HG03159 (cell line): Measurements from ENCODE around the gene CUTA.

Experiments used
- ATAC-seq: cut with Tn5 transposase; IDR thresholded peaks from one replicate; pipeline ENCODE4 v1.9.1; 2021; ENCODE audit warnings: mild to moderate bottlenecking, moderate library complexity; ENCODE audit not compliant: unreplicated experiment

CUTA gene

DNA sequence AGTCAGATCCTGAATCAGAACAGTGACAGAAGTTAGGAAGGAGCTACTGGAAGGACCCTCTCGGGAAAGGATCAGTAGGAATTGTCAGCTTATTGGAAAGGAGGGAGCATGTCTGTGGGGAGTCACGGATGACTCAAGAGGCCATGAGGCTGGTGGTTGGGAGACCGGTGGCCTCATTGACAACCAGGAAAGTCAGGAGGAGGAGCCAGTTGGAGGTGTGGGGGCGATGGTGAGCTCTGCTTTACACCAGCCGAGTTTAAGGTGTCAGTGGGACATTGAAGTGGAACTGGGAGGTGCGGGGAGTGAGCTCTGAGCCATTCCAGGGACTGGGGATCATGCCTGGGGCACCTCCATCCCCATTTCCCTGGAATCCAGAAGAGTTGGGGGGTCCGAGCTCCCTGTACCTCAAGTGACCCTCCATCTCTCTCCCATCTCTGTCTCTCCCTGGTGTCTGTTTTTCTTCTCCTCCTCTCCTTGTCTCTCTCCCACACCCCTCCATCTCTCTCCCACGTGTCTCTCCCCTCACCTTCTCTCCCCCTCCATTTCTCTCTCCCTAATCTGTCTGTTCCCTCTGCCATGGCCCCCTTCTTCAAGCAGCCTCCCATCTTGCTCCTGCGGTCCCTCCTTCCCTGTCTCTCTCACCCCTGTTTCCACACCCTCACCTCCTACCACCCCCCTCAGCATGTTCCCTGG, 22.2 kb upstream of the CUTA start:
- ATAC-seq: no peak

DNA sequence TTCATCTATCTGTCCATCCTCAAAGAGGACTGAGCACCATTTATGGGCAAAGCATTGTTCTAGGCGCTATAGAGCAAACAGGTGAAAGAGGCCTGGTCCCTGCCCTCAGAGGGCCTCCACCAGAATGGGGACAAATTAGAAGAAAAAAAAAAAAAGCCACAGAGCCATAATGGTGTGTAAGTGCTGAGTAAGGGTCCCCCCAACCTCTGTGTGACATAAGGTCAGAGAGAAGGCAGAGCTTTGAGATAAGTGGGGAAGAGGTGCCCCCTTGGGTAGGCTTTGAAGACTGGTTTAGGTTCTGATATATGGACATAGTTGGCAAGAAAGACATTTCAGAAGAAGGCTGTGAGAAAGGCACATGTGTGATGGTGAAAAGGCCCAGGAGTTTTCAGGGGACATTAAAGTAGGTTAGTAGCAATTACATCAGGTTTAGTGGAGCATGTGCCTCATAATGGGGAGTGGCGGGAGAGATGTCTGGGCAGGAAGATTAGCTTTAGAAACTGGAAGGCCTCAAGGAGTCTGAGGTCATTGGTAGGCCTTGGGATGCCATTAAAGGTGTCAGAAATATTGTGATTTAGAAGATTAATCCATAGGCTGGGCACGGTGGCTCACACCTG, 21.2 kb upstream of the CUTA start:
- ATAC-seq: no peak

DNA sequence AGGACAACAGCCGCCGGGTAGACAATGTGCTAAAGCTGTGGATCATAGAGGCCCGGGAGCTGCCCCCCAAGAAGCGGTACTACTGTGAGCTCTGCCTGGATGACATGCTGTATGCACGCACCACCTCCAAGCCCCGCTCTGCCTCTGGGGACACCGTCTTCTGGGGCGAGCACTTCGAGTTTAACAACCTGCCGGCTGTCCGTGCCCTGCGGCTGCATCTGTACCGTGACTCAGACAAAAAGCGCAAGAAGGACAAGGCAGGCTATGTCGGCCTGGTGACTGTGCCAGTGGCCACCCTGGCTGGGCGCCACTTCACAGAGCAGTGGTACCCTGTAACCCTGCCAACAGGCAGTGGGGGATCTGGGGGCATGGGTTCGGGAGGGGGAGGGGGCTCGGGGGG, 19.8 kb upstream of the CUTA start:
- no peak for ATAC-seq

DNA sequence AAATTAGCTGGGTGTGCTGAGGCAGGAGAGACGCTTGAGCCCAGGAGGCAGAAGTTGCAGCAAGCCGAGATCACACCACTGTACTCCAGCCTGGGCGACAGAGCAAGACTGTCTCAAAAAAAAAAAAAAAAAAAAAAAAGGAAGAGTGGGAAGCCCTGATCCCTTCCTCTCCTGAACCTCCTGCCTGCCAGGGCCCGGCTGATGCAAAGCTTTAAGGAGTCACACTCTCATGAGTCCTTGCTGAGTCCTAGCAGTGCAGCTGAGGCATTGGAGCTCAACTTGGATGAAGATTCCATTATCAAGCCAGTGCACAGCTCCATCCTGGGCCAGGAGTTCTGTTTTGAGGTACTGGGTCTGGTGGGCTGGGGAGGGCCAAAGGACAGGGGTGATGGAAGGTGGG, 17.1 kb upstream of the CUTA start:
- ATAC-seq: no peak

DNA sequence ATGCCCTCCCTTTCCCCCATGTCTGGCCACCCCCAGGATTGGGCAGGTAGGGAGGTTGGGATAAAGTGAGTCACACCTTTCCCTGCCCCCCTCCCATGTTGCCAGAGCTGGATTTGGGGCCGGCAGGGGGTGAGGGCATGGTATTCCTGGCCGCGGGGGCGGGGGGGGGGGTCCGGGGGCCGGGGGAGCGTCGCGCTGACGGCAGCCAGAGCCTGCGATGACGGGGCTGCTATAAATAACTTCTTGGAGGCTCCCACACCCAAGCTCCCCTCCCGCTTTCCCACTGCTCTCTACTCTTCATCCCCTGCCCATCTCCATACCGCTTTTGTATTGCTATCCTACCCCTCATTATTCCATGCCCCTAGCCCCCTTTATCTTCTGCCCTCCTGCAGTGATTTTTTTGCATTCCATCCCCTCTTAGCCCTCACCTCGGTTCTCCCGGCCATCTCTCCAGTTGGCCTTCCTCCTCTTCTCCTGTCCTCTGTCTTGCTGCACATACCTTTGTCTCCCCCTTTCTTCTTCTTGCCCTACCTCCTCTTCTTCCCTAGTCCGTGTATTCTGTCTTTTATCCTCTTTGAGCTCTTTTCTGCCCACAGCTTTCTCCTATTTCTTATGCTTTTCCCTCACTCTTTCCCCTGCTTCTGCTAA, 15.8 kb upstream of the CUTA start:
- no peak for ATAC-seq

DNA sequence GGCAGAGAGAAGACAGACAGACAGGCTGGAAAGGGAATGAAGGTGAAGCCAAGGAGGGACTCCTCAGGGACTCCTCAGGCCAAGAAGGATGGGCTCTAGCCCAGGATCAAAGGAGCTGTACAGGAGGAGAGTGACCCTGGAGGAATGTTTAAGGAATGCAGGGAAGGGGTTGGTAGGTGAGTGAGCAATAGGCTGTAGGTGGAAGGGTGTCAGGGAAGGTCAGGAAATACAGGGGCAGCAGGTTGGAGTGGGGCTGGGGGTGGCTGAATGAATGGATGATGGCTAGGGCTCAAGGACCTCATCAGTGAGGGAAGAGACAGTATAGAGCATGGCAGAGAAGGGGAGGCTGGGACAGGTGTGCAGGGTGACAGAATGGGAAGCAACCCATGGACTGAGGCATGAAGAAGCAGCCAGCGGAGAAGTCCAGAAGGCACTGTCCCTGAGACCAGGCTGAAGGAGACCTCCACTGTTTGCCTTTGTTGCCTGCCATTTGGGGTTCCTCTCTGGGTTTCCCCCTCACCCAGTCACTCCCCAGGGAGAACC, 15.2 kb upstream of the CUTA start:
- ATAC-seq: no peak

DNA sequence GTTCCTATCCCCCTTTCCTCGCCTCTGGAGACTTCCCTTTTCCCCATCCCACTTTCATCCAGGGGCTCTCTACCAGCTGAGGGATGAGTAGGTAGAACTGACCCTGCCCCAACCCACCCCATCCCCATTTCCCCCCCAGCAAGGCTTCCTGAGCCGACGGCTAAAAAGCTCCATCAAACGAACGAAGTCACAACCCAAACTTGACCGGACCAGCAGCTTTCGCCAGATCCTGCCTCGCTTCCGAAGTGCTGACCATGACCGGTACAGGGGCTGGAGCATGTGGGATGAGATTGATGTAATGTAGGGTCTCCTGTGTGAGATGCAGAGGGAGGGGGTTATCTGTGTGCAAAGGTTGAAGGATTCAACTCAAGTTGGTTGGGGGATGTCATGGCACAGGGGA, 14.6 kb upstream of the CUTA start:
- ATAC-seq: no peak

DNA sequence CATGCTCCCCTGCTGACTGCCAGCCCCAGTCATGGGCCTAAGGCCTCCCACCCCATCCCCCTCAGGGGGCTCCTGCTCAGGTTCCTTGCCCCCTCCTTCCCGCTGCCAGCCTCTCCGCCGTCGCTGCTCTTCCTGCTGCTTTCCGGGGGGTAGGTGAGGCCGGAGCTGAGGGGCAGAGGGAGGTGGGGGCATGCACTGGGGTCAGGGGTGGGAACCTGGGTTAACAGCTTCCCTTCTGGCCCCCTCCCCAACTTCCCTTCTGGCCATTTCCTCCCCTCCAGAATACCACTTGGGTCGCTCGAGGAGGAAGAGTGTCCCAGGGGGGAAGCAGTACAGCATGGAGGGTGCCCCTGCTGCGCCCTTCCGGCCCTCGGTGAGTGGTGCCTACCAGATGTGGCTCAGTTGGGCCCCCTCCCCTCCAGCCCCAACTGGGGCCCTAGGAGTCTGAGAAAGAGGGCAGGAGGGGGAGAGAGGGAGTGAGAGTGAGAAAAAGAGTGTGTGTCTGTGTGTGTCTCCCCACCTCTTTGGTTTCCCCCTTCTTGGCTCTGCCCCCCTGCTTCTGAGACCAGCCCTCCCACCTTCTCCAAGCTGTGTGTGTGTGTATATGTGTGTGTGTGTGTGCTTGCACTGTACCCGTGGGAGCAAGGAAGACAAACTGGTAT, 14.1 kb upstream of the CUTA start:
- ATAC-seq: no peak

DNA sequence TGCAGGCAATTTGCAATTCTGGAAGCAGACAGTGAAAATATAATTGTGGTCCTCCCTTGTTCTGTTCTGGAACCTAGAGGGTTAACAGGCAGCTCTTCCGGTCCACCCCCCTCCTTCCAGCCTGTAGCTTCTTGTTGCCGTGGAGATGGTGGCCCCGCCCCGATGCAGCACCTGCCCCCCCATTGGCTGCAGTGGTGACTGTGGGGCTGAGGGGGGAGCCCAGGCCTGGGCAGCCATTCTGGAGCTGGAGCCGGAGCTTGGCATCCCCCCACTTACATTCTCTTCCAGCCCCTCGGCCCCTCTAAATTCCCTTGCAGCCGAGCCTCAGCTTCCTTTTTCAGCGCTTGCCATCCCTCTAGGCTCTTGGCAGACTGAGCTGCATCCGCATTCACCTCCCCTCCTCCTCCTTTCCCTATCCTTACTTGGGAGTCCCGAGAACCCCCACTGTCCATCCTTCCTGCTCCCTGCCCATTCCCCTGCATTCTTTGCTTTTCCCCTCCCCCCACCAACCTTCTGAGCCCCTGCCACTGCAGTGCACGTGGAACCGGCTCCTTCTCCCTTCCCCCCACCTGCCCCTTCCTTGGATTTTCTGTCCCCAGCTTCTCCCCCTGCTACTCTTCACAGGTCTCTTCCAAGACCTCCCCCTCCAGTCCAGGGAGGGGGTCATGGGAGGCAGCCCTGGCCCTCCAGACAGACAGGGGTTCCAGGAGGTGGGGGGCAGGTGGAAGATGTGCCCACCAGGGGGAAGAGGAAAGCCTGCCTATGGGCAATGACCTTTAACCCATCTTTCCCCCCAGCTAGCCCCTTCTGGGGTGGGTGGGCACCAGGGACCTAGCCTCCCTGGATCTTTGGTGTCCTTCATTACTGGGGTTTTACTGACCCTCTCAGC, 13.3 kb upstream of the CUTA start:
- ATAC-seq: no peak

DNA sequence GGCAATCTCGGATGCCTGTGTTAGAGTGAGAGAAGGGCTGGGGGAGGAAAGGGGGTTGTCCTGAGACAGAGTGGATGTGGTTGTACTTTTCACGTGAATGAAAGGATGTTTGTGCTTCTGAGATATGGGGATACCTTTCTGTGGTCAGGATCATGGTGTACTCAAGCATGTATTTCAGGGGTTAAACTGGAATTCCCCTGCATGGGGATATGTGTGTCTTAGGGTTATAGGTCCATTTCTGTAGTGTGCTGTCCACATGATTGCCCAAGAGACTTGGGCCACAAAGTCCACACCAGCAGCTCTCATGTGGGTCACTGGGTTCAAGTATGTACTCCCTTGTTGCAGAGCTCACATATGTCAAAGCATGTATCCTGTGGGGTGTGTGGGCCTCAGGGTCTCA, 12.4 kb upstream of the CUTA start:
- no peak for ATAC-seq

DNA sequence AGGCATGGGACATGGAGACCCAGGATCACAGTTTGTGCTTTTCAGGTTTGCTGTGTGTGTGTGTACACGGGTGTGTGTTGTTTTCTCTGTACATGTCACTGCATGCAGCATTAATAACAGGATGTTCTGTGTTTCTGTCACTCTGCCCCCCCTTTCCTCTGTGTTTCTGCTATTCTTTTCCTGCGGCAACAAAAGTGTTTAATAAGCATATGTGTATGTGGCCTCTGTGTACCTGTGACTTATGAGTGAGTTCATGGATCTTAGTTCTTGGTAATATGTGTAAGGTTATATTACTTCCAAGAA, 11.8 kb upstream of the CUTA start:
- ATAC-seq: no peak

DNA sequence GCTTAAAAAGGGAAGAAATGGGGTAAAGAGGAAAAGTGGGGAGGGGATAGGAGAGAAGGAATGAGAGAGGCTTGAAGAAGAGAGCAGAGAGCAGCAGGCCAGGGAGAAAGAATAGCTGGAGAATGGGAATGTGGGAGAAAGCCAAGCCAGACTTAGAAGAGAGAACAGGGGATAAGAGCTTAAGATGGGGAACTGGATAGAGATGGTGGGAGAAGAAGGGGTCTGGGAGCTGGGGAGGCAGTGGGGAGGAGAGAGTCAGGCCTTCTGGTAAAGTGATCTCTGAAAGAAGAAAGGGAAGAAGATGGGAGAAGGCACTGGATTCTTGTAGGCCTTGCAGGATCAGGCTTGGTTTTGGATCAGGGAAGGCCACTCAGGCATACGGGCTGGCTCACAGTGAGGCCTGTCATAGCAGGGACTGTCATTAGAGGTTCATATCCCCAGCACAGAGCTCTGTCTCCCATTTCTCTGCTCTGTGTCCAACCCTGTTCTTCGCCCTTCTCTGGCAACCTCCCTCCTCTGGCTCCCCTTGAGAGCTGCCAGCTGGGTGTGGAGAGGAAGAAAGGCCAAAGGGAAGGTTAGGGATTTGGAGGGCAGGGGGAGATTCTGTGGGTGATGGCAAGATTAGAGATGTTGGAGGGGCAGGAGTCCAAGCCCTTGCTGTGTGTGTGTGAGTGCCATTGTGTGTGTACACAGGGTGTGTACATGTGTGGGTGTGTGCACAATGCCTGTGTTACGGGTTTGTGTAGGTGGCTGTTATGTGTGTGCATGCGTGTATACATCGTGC, 11.3 kb upstream of the CUTA start:
- ATAC-seq: no peak

DNA sequence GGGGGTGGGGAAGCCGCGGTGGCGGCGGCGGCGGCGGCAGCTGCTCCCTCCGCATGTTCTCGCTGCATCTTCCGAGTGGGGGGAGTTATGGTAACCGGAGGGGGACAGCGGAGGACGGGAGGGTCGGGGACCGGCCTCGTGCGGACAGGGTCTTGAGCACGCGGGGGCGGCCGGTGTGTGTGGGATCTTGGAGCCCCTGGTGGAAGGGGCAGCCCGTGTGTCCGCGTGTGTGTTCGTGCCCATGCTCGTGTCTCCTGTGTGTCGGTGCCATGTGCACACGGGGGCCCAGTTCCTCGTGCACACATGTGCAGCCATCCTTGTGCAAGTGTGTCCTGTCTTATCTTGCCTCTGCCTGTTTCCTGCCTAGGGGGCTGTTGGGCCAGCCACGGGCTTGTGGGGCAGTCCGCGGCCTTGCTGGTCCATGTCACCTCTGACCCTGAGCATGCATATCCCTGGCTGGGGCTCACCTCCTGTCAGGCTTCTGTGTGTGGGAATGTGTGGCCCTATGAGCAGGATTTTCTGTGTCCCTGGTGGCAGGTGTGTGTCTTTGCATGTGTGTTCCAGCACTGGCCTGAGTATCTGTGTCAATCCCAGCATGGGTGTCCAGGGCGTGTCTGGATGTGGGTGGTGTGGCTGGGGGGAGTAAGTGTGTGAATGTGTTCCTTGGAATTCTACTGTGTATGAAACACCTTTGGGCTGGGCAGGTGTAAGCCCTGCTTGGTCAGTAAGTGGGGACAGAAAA, 10.5 kb upstream of the CUTA start:
- no peak for ATAC-seq

DNA sequence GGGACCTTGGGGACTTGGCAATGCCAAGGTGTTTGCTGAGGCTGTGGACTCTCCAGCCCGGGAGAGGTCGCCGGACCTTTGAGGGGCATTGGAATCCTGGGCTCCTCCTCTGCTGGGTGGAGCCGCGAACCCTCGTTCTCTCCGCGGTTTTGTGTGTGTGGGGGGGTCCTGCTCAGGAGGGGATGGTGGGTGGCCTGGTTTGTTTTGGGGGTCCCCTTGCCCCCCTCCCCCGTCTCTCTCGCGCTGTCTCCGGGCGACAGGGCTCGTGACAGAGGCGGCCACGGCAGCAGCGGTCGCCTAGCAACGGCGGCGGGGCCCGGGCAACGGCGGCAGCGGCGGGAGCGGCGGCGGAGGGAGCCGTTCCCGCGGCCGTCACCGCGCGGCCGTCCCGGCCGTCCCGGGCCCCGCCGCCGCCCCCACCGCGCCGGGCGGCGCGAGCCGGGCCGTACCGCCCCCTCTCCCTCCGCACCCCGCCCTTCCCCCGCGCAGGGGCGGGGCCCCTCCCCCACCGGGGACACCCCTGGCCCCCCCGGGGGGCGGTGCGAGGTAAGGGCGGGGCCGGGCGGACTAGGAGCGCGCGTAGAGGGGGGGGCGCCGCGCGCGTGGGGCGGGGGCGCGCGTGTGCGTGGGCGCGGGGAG, 9.8 kb upstream of the CUTA start:
- no peak for ATAC-seq

DNA sequence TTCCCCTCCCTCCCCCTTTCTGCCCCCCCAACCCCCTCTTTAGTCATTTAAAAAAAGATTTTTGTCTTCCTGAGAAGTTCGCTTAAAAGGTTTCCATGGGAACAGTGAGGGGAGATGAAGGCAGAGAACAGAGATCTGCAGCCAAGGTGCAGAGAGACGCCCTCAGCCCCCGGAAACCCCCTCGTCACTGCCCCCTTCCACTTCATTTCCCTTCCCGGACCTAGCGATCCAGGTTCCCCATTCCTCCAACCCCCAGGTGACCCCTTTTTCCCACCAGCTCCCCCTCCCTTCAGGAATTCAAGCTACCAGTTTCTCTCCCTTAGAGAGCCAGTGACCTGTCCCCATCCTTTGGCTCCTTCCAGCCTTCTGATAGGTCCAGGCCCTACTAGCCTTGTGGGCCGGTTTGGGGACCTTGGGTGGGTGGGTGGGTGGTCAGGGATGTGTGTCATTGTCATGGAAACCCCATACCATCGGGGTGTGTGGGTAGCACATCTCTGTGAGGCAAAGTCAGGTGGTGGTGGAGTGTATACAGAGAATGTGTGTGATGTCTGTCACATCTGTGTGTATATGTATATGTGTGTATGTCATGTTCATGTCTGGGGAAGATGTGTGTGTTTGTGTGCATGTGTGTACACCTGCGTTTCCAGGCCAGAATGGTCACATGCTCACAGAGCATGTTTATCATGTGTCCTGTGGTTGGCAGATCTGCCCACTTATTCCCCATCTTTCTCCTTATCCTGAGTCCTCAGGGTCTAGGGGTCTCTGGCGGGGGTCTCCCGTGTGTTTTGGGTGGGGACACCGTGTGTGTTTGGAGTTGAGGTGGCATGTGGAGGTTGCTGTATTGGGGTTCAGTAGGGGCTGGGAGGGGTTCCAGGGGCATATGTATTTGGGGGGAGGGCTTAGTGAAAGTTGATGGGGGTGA, 8.9 kb upstream of the CUTA start:
- no peak for ATAC-seq

DNA sequence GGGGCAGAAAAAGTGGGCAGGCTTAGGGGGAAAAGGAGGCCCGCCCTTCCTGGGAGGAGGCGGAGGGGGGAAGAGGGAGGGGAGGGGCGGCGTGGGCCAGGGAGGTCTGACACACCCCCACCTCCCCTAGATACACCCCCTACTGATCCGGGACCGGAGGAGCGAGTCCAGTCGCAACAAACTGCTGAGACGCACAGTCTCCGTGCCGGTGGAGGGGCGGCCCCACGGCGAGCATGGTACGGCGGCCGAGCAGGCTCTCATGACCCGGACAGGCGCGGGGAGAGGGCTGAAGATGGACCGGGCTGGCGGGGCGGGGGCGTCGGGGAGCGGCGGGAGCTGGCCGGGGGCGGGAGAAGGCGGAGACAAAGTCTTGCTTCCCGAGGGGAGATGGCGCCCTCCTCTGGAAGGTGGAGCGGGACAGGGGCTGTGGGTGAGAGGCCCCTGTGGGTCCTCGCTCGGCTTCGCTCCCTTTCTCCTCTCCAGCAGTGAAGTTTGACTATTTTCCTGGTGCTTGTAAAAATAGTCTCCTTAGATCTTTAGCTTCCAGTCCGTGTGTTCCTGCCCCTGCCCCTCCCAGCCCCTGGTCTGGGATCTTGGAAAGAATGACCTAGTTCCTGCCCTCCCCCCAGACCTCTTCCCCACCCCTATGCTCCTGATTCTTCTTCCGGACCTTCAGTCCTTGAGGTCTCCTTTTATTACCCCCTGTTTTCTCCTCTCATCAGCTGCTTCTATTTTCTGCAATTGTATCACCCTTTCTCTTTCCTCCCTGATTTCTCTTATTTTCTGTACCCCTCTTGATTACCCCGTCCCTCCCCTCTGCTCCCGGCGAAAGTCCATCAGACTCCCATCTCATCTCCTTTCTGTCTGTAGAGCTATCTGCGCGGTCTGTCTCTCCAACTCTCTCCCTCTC, 8.0 kb upstream of the CUTA start:
- ATAC-seq: no peak
